Measurements from ENCODE around the gene SOX30. TPM values are rescaled to one million over a fixed set of nuclear protein-coding genes. Genes with fewer than 3 reads are reported as not detected.
A peak's percentile ranks its signal among the peaks of the same experiment; 100 is the strongest.

The SOX30 gene
- total and polyA plus RNA-seq, 2 donors (not counting 1 experiment from before 2014, with no cell fraction given), result 0.21 to 0.49 TPM

DNA sequence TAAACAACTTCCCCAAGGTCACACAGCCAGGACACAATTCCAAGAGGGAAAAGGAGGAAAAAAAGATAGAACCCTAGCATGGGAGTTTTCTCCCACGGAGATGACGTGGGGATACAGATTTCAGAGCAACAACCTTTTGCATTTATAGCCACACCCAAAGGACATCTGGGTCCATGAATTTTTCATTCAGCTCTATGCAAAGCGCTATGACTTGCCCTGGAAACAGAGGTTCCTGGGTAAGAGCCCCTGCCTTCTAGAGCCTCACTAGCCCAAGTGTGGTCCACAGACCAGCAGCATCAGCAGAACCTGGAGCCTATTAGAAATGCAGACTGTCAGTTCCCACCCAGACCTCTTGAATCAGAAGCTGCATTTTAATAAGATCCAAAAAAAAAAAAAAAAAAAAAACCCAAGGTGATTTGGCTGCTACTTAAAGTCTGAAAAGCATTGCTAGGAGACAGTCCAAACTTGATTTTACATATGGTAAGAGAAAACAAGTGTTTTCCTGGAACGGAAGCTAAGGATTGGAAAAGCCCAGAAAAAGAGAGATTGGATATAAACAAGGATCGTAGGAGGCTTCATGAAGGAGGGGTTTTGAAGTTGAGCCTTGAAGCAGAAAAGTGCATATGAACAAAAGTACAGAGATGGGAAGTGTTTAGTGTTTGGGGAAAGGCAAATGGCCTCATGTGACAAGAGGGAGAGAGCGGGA is 59.0 kb downstream of the SOX30 start:
- Histone ChIP-seq H3K79me2 (ENCODE audit: control insufficient read depth, insufficient read depth, low read length) (peaks cover 20% of the 10 kb centered on the region), H3K27ac (ENCODE audit: low read length in 2 of 2) (peak overlapping the region; percentile 92 to 97), H4K20me1 (ENCODE audit: control insufficient read depth, insufficient read depth, low read length, poor library complexity, severe bottlenecking) (no peaks in the 10 kb centered on the region), H3K36me3 (replicated peaks in 1 of 2; ENCODE audit: control extremely low read depth in 1 of 2, control insufficient read depth in 1 of 2, extremely low read depth in 1 of 2, insufficient read depth in 2 of 2, low read length in 1 of 2) (no peaks in the 10 kb centered on the region), H3K4me1 (ENCODE audit: control insufficient read depth in 2 of 2, insufficient read depth in 2 of 2, low read length in 2 of 2) (peaks cover 70 to 71% of the 10 kb centered on the region in 2 donors), H3K4me2 (replicated peaks; ENCODE audit: low read depth, low read length, poor library complexity, severe bottlenecking) (peak overlapping the region; percentile 77), H3K27me3 (replicated peaks in 1 of 4; ENCODE audit: control extremely low read depth in 1 of 4, control insufficient read depth in 3 of 4, insufficient read depth in 4 of 4, low read length in 3 of 4) (no peaks in the 10 kb centered on the region), H2AFZ (ENCODE audit: insufficient read depth, low read depth, low read length, poor library complexity, severe bottlenecking) (no peak overlapping the region), H3K4me3 (ENCODE audit: control extremely low read depth in 1 of 5, extremely low read depth in 1 of 5, insufficient read depth in 1 of 5, low read depth in 2 of 5, low read length in 4 of 5) (peak overlapping the region in 4 of 5 experiments; percentile 0 to 64 (median 26)), H3K9me3 (ENCODE audit: control extremely low read depth in 1 of 3, control insufficient read depth in 2 of 3, insufficient read depth in 1 of 3, low read length in 2 of 3) (peaks cover 0 to 5% (median 4%) of the 10 kb centered on the region in 3 donors), H3K9ac (ENCODE audit: low read length) (peak overlapping the region; percentile 65)
- POLR2A ChIA-PET, result interaction anchor here (0.6 to 1.6 kb wide), 7 partner anchors 12 to 107 kb away, joined by 3 to 26 read pairs (median 6); partner anchors contain the start of gene ADAM19
- Mint-ChIP-seq H3K4me3 (peak overlapping the region; percentile 80), H3K4me1 (peaks cover 72% of the 10 kb centered on the region), H3K27ac (peak overlapping the region; percentile 92), H3K9me3 (ENCODE audit: insufficient read depth) (no peaks in the 10 kb centered on the region), H3K27me3 (no peaks in the 10 kb centered on the region)
- intact Hi-C loops (cut with micrococcal nuclease), result loop anchor here (1.0 kb wide), 1 partner anchor 9 kb away; no protein-coding TSS in a partner anchor
- WGBS (ENCODE audit: insufficient coverage), result 80% methylated on average over 4 of the region's 6 CpGs
- no peak for TF ChIP-seq EZH2 (IDR thresholded peaks at IDR 0.05; ENCODE audit: borderline replicate concordance, insufficient read depth, low read depth, low read length, poor library complexity, severe bottlenecking)
- TF ChIP-seq, protein P1, sequence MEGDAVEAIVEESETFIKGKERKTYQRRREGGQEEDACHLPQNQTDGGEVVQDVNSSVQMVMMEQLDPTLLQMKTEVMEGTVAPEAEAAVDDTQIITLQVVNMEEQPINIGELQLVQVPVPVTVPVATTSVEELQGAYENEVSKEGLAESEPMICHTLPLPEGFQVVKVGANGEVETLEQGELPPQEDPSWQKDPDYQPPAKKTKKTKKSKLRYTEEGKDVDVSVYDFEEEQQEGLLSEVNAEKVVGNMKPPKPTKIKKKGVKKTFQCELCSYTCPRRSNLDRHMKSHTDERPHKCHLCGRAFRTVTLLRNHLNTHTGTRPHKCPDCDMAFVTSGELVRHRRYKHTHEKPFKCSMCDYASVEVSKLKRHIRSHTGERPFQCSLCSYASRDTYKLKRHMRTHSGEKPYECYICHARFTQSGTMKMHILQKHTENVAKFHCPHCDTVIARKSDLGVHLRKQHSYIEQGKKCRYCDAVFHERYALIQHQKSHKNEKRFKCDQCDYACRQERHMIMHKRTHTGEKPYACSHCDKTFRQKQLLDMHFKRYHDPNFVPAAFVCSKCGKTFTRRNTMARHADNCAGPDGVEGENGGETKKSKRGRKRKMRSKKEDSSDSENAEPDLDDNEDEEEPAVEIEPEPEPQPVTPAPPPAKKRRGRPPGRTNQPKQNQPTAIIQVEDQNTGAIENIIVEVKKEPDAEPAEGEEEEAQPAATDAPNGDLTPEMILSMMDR (IDR thresholded peaks at IDR 0.05), result no peak
- ATAC-seq (ENCODE audit: low read depth) (peak; percentile 18), DNase-seq (peak; percentile 50)
- CTCF ChIA-PET, result interaction anchor here (0.6 to 7.4 kb wide), 7 partner anchors 16 to 503 kb away, joined by 3 to 67 read pairs (median 5); no protein-coding TSS in a partner anchor

DNA sequence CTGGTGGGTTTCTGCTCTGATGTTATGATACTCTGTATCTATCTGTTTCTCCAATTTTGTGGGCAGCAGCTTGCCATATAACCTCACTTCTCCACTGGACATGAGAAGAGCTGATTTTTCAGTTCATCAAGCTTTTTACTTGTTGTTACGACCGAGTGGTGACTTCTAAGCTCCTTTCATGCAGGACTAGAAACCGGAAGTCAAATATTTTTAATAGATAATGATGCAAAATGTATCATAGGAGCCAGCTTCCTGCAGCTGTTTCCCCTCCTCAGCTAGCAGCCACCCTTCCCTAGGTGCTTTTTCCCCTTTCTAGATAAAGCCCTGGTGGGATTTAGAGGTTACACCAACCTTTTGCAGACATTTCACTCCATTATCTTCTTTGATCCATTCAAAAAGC is 59.6 kb downstream of the SOX30 start:
- Mint-ChIP-seq H3K4me1 (peaks cover 68% of the 10 kb centered on the region), H3K27me3 (no peaks in the 10 kb centered on the region), H3K9me3 (ENCODE audit: insufficient read depth) (no peaks in the 10 kb centered on the region), H3K27ac (peak overlapping the region; percentile 92), H3K4me3 (peak overlapping the region; percentile 80)
- peak; percentile 74 for DNase-seq
- H2AFZ ChIP-seq (ENCODE audit: insufficient read depth, low read depth, low read length, poor library complexity, severe bottlenecking), result peak overlapping the region; percentile 64
- WGBS (ENCODE audit: insufficient coverage), result no CpG with 5 or more reads among the region's 3 CpGs
- no peaks in the 10 kb centered on the region for H4K20me1 ChIP-seq (ENCODE audit: control insufficient read depth, insufficient read depth, low read length, poor library complexity, severe bottlenecking)
- H3K4me1 ChIP-seq (ENCODE audit: control insufficient read depth in 2 of 2, insufficient read depth in 2 of 2, low read length in 2 of 2), result peaks cover 63 to 65% of the 10 kb centered on the region in 2 donors
- TF ChIP-seq, protein P1 (IDR thresholded peaks at IDR 0.05), result no peak
- no peak for TF ChIP-seq EZH2 (IDR thresholded peaks at IDR 0.05; ENCODE audit: borderline replicate concordance, insufficient read depth, low read depth, low read length, poor library complexity, severe bottlenecking)
- no peaks in the 10 kb centered on the region for H3K36me3 ChIP-seq (replicated peaks in 1 of 2; ENCODE audit: control extremely low read depth in 1 of 2, control insufficient read depth in 1 of 2, extremely low read depth in 1 of 2, insufficient read depth in 2 of 2, low read length in 1 of 2)
- H3K9ac ChIP-seq (ENCODE audit: low read length), result peak overlapping the region; percentile 65
- ChIA-PET CTCF (interaction anchor here (0.6 to 7.4 kb wide), 6 partner anchors 15 to 160 kb away, joined by 3 to 67 read pairs (median 6); no protein-coding TSS in a partner anchor), POLR2A (interaction anchor here (0.6 to 1.6 kb wide), 6 partner anchors 12 to 106 kb away, joined by 3 to 26 read pairs (median 6); partner anchors contain the start of gene ADAM19)
- H3K27me3 ChIP-seq (replicated peaks in 1 of 4; ENCODE audit: control extremely low read depth in 1 of 4, control insufficient read depth in 3 of 4, insufficient read depth in 4 of 4, low read length in 3 of 4), result no peaks in the 10 kb centered on the region
- H3K79me2 ChIP-seq (ENCODE audit: control insufficient read depth, insufficient read depth, low read length), result peaks cover 20% of the 10 kb centered on the region
- H3K4me2 ChIP-seq (replicated peaks; ENCODE audit: low read depth, low read length, poor library complexity, severe bottlenecking), result peak overlapping the region; percentile 77
- peak overlapping the region in 4 of 5 experiments; percentile 3 to 64 (median 26) for H3K4me3 ChIP-seq (ENCODE audit: control extremely low read depth in 1 of 5, extremely low read depth in 1 of 5, insufficient read depth in 1 of 5, low read depth in 2 of 5, low read length in 4 of 5)
- peak; percentile 29 for ATAC-seq (ENCODE audit: low read depth)
- peaks cover 0 to 4% (median 1%) of the 10 kb centered on the region in 3 donors for H3K9me3 ChIP-seq (ENCODE audit: control extremely low read depth in 1 of 3, control insufficient read depth in 2 of 3, insufficient read depth in 1 of 3, low read length in 2 of 3)
- intact Hi-C loops (cut with micrococcal nuclease), result loop anchor here (1.0 kb wide), 1 partner anchor 21 kb away; no protein-coding TSS in a partner anchor
- peak overlapping the region; percentile 92 to 97 for H3K27ac ChIP-seq (ENCODE audit: low read length in 2 of 2)
